ENCODE results near the gene HBZ. TPM values are rescaled to one million over a fixed set of nuclear protein-coding genes. Genes with fewer than 3 reads are reported as not detected.
"Not testable (repeated sequence)": the region's sequence is repeated elsewhere in the genome, so short reads cannot be mapped to it uniquely, and the experiment has no call there.

Gene HBZ
- total RNA-seq, 6 experiments from 2014 or later: not detected

DNA sequence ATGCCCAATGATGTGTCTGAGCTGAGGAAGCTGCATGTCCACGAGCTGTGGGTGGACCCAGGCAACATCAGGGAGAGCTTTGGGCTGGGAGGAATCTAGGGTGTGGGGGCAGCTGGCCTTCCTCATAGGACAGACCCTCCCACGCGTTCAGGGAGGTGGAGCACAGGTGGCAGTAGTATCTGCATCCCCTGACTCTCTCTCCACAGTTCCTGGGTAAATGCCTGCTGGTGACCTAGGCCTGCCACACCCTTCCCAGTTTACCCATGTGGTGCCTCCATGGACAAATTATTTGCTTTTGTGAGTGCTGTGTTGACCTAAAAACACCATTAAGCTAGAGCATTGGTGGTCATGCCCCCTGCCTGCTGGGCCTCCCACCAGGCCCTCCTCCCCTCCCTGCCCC lies 16.6 kb downstream of the HBZ start:
- peaks cover 5% of the 10 kb centered on the region; the same call in 1 of the 2 replicates for H3K4me1 Mint-ChIP-seq (ENCODE audit: low read depth)

DNA sequence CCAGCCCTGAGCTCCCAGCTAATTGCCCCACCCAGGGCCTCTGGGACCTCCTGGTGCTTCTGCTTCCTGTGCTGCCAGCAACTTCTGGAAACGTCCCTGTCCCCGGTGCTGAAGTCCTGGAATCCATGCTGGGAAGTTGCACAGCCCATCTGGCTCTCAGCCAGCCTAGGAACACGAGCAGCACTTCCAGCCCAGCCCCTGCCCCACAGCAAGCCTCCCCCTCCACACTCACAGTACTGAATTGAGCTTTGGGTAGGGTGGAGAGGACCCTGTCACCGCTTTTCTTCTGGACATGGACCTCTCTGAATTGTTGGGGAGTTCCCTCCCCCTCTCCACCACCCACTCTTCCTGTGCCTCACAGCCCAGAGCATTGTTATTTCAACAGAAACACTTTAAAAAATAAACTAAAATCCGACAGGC lies 17.7 kb downstream of the HBZ start:
- not testable (repeated sequence) for H3K4me3 Mint-ChIP-seq; H3K4me1 Mint-ChIP-seq (ENCODE audit: low read depth); H3K27ac Mint-ChIP-seq; H3K36me3 Mint-ChIP-seq (ENCODE audit: low read depth); H3K9me3 Mint-ChIP-seq
- peaks cover 35% of the 10 kb centered on the region for H3K27me3 Mint-ChIP-seq (ENCODE audit: insufficient read depth)
- DNase-seq: peak; percentile 29

More for the DNA sequence above, 16.6 kb downstream of the HBZ start:
- H3K27me3 Mint-ChIP-seq (ENCODE audit: insufficient read depth): peaks cover 28% of the 10 kb centered on the region
- H3K9me3 Mint-ChIP-seq: no peaks in the 10 kb centered on the region
- no peak for DNase-seq
- H3K36me3 Mint-ChIP-seq (ENCODE audit: low read depth): no peaks in the 10 kb centered on the region
- H3K4me3 Mint-ChIP-seq: no peak overlapping the region
- H3K27ac Mint-ChIP-seq: no peak overlapping the region
- TF ChIP-seq, protein P1, sequence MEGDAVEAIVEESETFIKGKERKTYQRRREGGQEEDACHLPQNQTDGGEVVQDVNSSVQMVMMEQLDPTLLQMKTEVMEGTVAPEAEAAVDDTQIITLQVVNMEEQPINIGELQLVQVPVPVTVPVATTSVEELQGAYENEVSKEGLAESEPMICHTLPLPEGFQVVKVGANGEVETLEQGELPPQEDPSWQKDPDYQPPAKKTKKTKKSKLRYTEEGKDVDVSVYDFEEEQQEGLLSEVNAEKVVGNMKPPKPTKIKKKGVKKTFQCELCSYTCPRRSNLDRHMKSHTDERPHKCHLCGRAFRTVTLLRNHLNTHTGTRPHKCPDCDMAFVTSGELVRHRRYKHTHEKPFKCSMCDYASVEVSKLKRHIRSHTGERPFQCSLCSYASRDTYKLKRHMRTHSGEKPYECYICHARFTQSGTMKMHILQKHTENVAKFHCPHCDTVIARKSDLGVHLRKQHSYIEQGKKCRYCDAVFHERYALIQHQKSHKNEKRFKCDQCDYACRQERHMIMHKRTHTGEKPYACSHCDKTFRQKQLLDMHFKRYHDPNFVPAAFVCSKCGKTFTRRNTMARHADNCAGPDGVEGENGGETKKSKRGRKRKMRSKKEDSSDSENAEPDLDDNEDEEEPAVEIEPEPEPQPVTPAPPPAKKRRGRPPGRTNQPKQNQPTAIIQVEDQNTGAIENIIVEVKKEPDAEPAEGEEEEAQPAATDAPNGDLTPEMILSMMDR (IDR thresholded peaks at IDR 0.05): no peak

DNA sequence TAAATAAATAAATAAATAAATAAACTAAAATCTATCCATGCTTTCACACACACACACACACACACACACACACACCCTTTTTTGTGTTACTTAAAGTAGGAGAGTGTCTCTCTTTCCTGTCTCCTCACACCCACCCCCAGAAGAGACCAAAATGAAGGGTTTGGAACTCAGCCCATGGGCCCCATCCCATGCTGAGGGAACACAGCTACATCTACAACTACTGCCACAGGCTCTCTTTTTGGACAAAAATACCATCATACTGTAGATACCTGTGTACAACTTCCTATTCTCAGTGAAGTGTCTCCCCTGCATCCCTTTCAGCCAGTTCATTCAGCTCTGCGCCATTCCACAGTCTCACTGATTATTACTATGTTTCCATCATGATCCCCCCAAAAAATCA lies 18.3 kb downstream of the HBZ start:
- Mint-ChIP-seq H3K4me3 (no peak overlapping the region), H3K9me3 (no peaks in the 10 kb centered on the region), H3K4me1 (ENCODE audit: low read depth) (peaks cover 5% of the 10 kb centered on the region; the same call in 1 of the 2 replicates), H3K27me3 (ENCODE audit: insufficient read depth) (peaks cover 42% of the 10 kb centered on the region), H3K27ac (no peak overlapping the region), H3K36me3 (ENCODE audit: low read depth) (no peaks in the 10 kb centered on the region)
- TF ChIP-seq, protein P1 (IDR thresholded peaks at IDR 0.05): no peak
- DNase-seq: no peak

DNA sequence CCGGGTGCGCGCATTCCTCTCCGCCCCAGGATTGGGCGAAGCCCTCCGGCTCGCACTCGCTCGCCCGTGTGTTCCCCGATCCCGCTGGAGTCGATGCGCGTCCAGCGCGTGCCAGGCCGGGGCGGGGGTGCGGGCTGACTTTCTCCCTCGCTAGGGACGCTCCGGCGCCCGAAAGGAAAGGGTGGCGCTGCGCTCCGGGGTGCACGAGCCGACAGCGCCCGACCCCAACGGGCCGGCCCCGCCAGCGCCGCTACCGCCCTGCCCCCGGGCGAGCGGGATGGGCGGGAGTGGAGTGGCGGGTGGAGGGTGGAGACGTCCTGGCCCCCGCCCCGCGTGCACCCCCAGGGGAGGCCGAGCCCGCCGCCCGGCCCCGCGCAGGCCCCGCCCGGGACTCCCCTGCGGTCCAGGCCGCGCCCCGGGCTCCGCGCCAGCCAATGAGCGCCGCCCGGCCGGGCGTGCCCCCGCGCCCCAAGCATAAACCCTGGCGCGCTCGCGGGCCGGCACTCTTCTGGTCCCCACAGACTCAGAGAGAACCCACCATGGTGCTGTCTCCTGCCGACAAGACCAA lies 20.0 kb downstream of the HBZ start, which contains the start of gene HBA2:
TSS of gene HBA2 (plus strand) at position 503 of the 568 bp plus-strand sequence. CDS start at position 540, 37 bp downstream.
- not testable (repeated sequence) for H3K9me3 Mint-ChIP-seq; H3K4me1 Mint-ChIP-seq (ENCODE audit: low read depth); H3K36me3 Mint-ChIP-seq (ENCODE audit: low read depth); DNase-seq; H3K4me3 Mint-ChIP-seq; H3K27ac Mint-ChIP-seq
- peaks cover 37% of the 10 kb centered on the region for H3K27me3 Mint-ChIP-seq (ENCODE audit: insufficient read depth)

DNA sequence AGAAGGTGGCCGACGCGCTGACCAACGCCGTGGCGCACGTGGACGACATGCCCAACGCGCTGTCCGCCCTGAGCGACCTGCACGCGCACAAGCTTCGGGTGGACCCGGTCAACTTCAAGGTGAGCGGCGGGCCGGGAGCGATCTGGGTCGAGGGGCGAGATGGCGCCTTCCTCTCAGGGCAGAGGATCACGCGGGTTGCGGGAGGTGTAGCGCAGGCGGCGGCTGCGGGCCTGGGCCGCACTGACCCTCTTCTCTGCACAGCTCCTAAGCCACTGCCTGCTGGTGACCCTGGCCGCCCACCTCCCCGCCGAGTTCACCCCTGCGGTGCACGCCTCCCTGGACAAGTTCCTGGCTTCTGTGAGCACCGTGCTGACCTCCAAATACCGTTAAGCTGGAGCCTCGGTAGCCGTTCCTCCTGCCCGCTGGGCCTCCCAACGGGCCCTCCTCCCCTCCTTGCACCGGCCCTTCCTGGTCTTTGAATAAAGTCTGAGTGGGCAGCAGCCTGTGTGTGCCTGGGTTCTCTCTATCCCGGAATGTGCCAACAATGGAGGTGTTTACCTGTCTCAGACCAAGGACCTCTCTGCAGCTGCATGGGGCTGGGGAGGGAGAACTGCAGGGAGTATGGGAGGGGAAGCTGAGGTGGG lies 20.9 kb downstream of the HBZ start:
- H3K36me3 Mint-ChIP-seq (ENCODE audit: low read depth); DNase-seq; H3K9me3 Mint-ChIP-seq; H3K27ac Mint-ChIP-seq; H3K4me3 Mint-ChIP-seq: not testable (repeated sequence)
- peaks cover 10% of the 10 kb centered on the region; the same call in 1 of the 2 replicates for H3K4me1 Mint-ChIP-seq (ENCODE audit: low read depth)
- peaks cover 39% of the 10 kb centered on the region for H3K27me3 Mint-ChIP-seq (ENCODE audit: insufficient read depth)

DNA sequence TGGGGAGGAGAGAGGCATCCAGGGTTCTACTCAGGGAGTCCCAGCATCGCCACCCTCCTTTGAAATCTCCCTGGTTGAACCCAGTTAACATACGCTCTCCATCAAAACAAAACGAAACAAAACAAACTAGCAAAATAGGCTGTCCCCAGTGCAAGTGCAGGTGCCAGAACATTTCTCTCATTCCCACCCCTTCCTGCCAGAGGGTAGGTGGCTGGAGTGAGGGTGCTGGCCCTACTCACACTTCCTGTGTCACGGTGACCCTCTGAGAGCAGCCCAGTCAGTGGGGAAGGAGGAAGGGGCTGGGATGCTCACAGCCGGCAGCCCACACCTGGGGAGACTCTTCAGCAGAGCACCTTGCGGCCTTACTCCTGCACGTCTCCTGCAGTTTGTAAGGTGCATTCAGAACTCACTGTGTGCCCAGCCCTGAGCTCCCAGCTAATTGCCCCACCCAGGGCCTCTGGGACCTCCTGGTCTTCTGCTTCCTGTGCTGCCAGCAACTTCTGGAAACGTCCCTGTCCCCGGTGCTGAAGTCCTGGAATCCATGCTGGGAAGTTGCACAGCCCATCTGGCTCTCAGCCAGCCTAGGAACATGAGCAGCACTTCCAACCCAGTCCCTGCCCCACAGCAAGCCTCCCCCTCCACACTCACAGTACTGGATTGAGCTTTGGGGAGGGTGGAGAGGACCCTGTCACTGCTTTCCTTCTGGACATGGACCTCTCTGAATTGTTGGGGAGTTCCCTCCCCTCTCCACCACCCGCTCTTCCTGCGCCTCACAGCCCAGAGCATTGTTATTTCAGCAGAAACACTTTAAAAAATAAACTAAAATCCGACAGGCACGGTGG lies 21.7 kb downstream of the HBZ start:
- H3K4me3 Mint-ChIP-seq; H3K9me3 Mint-ChIP-seq; DNase-seq; H3K27ac Mint-ChIP-seq; H3K36me3 Mint-ChIP-seq (ENCODE audit: low read depth): not testable (repeated sequence)
- peaks cover 10% of the 10 kb centered on the region; the same call in 1 of the 2 replicates for H3K4me1 Mint-ChIP-seq (ENCODE audit: low read depth)
- peaks cover 34% of the 10 kb centered on the region for H3K27me3 Mint-ChIP-seq (ENCODE audit: insufficient read depth)

DNA sequence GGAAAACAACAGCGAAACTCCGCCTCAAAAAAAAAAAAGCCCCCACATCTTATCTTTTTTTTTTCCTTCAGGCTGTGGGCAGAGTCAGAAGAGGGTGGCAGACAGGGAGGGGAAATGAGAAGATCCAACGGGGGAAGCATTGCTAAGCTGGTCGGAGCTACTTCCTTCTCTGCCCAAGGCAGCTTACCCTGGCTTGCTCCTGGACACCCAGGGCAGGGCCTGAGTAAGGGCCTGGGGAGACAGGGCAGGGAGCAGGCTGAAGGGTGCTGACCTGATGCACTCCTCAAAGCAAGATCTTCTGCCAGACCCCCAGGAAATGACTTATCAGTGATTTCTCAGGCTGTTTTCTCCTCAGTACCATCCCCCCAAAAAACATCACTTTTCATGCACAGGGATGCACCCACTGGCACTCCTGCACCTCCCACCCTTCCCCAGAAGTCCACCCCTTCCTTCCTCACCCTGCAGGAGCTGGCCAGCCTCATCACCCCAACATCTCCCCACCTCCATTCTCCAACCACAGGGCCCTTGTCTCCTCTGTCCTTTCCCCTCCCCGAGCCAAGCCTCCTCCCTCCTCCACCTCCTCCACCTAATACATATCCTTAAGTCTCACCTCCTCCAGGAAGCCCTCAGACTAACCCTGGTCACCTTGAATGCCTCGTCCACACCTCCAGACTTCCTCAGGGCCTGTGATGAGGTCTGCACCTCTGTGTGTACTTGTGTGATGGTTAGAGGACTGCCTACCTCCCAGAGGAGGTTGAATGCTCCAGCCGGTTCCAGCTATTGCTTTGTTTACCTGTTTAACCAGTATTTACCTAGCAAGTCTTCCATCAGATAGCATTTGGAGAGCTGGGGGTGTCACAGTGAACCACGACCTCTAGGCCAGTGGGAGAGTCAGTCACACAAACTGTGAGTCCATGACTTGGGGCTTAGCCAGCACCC lies 22.8 kb downstream of the HBZ start:
- Mint-ChIP-seq H3K4me3 (no peak overlapping the region), H3K27ac (no peak overlapping the region), H3K27me3 (ENCODE audit: insufficient read depth) (peaks cover 30% of the 10 kb centered on the region), H3K36me3 (ENCODE audit: low read depth) (no peaks in the 10 kb centered on the region), H3K4me1 (ENCODE audit: low read depth) (peaks cover 5% of the 10 kb centered on the region; the same call in 1 of the 2 replicates), H3K9me3 (no peaks in the 10 kb centered on the region)
- TF ChIP-seq, protein P1 (IDR thresholded peaks at IDR 0.05): no peak
- no peak for DNase-seq

DNA sequence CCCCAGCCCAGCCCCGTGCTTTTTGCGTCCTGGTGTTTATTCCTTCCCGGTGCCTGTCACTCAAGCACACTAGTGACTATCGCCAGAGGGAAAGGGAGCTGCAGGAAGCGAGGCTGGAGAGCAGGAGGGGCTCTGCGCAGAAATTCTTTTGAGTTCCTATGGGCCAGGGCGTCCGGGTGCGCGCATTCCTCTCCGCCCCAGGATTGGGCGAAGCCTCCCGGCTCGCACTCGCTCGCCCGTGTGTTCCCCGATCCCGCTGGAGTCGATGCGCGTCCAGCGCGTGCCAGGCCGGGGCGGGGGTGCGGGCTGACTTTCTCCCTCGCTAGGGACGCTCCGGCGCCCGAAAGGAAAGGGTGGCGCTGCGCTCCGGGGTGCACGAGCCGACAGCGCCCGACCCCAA lies 23.6 kb downstream of the HBZ start:
- H3K27me3 Mint-ChIP-seq (ENCODE audit: insufficient read depth): peaks cover 30% of the 10 kb centered on the region
- H3K4me3 Mint-ChIP-seq; H3K36me3 Mint-ChIP-seq (ENCODE audit: low read depth); H3K27ac Mint-ChIP-seq; DNase-seq; H3K4me1 Mint-ChIP-seq (ENCODE audit: low read depth); H3K9me3 Mint-ChIP-seq: not testable (repeated sequence)

DNA sequence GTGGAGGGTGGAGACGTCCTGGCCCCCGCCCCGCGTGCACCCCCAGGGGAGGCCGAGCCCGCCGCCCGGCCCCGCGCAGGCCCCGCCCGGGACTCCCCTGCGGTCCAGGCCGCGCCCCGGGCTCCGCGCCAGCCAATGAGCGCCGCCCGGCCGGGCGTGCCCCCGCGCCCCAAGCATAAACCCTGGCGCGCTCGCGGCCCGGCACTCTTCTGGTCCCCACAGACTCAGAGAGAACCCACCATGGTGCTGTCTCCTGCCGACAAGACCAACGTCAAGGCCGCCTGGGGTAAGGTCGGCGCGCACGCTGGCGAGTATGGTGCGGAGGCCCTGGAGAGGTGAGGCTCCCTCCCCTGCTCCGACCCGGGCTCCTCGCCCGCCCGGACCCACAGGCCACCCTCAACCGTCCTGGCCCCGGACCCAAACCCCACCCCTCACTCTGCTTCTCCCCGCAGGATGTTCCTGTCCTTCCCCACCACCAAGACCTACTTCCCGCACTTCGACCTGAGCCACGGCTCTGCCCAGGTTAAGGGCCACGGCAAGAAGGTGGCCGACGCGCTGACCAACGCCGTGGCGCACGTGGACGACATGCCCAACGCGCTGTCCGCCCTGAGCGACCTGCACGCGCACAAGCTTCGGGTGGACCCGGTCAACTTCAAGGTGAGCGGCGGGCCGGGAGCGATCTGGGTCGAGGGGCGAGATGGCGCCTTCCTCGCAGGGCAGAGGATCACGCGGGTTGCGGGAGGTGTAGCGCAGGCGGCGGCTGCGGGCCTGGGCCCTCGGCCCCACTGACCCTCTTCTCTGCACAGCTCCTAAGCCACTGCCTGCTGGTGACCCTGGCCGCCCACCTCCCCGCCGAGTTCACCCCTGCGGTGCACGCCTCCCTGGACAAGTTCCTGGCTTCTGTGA lies 24.3 kb downstream of the HBZ start, which contains the start of gene HBA1:
TSS of gene HBA1 (plus strand) at position 204 of the 906 bp plus-strand sequence. CDS start at position 241, 37 bp downstream.
- H3K9me3 Mint-ChIP-seq; H3K36me3 Mint-ChIP-seq (ENCODE audit: low read depth); H3K4me3 Mint-ChIP-seq; H3K4me1 Mint-ChIP-seq (ENCODE audit: low read depth); DNase-seq; H3K27ac Mint-ChIP-seq: not testable (repeated sequence)
- H3K27me3 Mint-ChIP-seq (ENCODE audit: insufficient read depth): peaks cover 25% of the 10 kb centered on the region

Measured in HFFc6 (cell line).